Stimulated activated effector memory CD8-positive, alpha-beta T cell treated with anti-CD3 and anti-CD28 coated beads, Interleukin-12 subunit alpha, Interleukin-12 subunit beta, amount 100 ng/mL, for 72 hours (primary cell): ENCODE data around the gene PGM2L1.

Experiments
- ATAC-seq: fragments of 150-1000 bp; cut with Tn5 transposase; 2 replicates; pipeline ENCODE4 v1.10.0; 2021
- DNase-seq, 2 donors: peaks; one replicate each; pipeline ENCODE4 v3.0.0; 2021 to 2022; ENCODE audit warnings: low spot score in 2 of 2
- H3K27ac Mint-ChIP-seq: one replicate; pipeline ENCODE4 v1.8.0; 2022; ENCODE audit warnings: mild to moderate bottlenecking, mixed read lengths
- H3K36me3 Mint-ChIP-seq: one replicate; pipeline ENCODE4 v1.8.0; 2022; ENCODE audit warnings: mild to moderate bottlenecking, mixed read lengths
- H3K4me1 Mint-ChIP-seq: one replicate; pipeline ENCODE4 v1.8.0; 2022; ENCODE audit warnings: mixed read lengths
- H3K4me3 Mint-ChIP-seq: one replicate; pipeline ENCODE4 v1.8.0; 2022; ENCODE audit warnings: mild to moderate bottlenecking, mixed read lengths
- H3K9me3 Mint-ChIP-seq: one replicate; pipeline ENCODE4 v1.8.0; 2022; ENCODE audit warnings: mixed read lengths

PGM2L1 gene

GRCh38 chr11:74330075-74330858, 68.0 kb downstream of the PGM2L1 start:
- no peak overlapping the region for H3K27ac Mint-ChIP-seq
- H3K9me3 Mint-ChIP-seq: no peaks in the 10 kb centered on the region
- ATAC-seq (peak; percentile 58), DNase-seq (no peak)
- H3K36me3 Mint-ChIP-seq: no peaks in the 10 kb centered on the region
- H3K4me3 Mint-ChIP-seq: no peak overlapping the region
- no peaks in the 10 kb centered on the region for H3K4me1 Mint-ChIP-seq

- H3K4me1 Mint-ChIP-seq: no peaks in the 10 kb centered on the region
- no peak for ATAC-seq
- no peak for DNase-seq
- no peaks in the 10 kb centered on the region for H3K36me3 Mint-ChIP-seq
- H3K4me3 Mint-ChIP-seq: no peak overlapping the region
- H3K27ac Mint-ChIP-seq: no peak overlapping the region
- H3K9me3 Mint-ChIP-seq: no peaks in the 10 kb centered on the region
Observed at GRCh38 chr11:74327076-74327475, 71.2 kb downstream of the PGM2L1 start.

- DNase-seq: no peak
- ATAC-seq: no peak
- Mint-ChIP-seq H3K9me3 (no peaks in the 10 kb centered on the region), H3K36me3 (no peaks in the 10 kb centered on the region), H3K4me1 (no peaks in the 10 kb centered on the region), H3K27ac (no peak overlapping the region), H3K4me3 (no peak overlapping the region)
Observed at GRCh38 chr11:74326665-74327064, 71.6 kb downstream of the PGM2L1 start.

DNA sequence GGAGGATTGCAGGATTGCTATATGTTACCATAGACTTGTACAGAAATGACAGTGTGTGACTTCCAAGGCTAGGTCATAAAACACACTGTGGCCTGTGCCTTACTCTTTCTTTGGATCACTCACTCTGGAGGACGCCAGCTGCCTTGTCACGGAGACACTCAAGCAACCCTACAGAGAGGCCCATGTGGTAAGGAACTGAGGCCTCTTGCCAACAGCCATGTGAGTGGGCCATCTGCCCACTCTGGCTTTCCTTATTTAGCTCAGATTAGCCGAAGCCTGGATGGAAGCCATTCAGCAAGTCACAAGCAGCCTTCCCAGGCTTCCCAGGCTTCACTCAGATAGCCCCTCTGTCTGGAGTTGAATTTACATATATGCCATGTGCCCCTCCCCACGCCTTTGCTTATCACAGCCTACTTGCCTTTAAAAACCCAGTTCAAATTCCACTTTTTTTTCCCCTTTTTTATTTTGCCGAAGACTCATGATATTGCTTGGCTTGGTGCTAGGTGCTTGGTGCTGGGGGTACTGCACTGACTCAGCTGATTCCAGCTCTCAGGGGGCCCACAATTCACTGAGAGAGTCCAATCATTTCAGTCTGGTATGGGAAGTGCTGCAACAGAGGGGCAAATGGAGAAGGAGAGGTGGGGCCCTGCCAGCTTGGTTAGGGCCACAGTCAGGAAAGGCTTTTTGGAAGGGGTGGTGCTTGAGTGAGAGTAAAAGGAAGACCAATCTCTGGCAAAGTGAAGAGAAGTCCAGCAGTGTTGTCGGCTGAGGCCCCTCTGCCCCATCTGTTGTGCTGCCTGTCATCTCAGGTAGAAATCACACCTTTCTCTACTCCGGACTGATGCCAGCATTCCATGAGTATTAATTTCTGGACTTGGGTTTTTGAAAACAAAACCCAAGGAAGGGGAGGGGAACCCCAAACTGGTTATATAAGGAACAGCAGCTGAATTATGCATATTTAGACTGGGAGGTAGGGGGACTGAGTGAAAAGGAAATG, 72.3 kb downstream of the PGM2L1 start:
- peak in 1 of 2 donors; percentile 23 for DNase-seq
- H3K9me3 Mint-ChIP-seq: no peaks in the 10 kb centered on the region
- H3K4me3 Mint-ChIP-seq: no peak overlapping the region
- no peak for ATAC-seq
- no peaks in the 10 kb centered on the region for H3K4me1 Mint-ChIP-seq
- H3K36me3 Mint-ChIP-seq: no peaks in the 10 kb centered on the region
- no peak overlapping the region for H3K27ac Mint-ChIP-seq

- H3K27ac Mint-ChIP-seq: no peak overlapping the region
- DNase-seq: no peak
Observed at GRCh38 chr11:74322667-74323066, 75.6 kb downstream of the PGM2L1 start.

GRCh38 chr11:74321487-74322188, 76.6 kb downstream of the PGM2L1 start:
- H3K4me1 Mint-ChIP-seq: no peaks in the 10 kb centered on the region
- no peak for ATAC-seq
- no peak overlapping the region for H3K4me3 Mint-ChIP-seq
- no peak overlapping the region for H3K27ac Mint-ChIP-seq
- H3K9me3 Mint-ChIP-seq: peaks cover 11% of the 10 kb centered on the region
- no peak for DNase-seq
- no peaks in the 10 kb centered on the region for H3K36me3 Mint-ChIP-seq

More at GRCh38 chr11:74322667-74323066, 75.6 kb downstream of the PGM2L1 start:
- H3K36me3 Mint-ChIP-seq: no peaks in the 10 kb centered on the region
- ATAC-seq: no peak
- no peak overlapping the region for H3K4me3 Mint-ChIP-seq
- H3K4me1 Mint-ChIP-seq: no peaks in the 10 kb centered on the region
- peaks cover 5% of the 10 kb centered on the region for H3K9me3 Mint-ChIP-seq

GRCh38 chr11:74320538-74320937, 77.7 kb downstream of the PGM2L1 start:
- no peaks in the 10 kb centered on the region for H3K36me3 Mint-ChIP-seq
- H3K4me3 Mint-ChIP-seq: no peak overlapping the region
- DNase-seq (no peak), ATAC-seq (no peak)
- H3K9me3 Mint-ChIP-seq: peaks cover 11% of the 10 kb centered on the region
- H3K4me1 Mint-ChIP-seq: no peaks in the 10 kb centered on the region
- H3K27ac Mint-ChIP-seq: no peak overlapping the region

DNA sequence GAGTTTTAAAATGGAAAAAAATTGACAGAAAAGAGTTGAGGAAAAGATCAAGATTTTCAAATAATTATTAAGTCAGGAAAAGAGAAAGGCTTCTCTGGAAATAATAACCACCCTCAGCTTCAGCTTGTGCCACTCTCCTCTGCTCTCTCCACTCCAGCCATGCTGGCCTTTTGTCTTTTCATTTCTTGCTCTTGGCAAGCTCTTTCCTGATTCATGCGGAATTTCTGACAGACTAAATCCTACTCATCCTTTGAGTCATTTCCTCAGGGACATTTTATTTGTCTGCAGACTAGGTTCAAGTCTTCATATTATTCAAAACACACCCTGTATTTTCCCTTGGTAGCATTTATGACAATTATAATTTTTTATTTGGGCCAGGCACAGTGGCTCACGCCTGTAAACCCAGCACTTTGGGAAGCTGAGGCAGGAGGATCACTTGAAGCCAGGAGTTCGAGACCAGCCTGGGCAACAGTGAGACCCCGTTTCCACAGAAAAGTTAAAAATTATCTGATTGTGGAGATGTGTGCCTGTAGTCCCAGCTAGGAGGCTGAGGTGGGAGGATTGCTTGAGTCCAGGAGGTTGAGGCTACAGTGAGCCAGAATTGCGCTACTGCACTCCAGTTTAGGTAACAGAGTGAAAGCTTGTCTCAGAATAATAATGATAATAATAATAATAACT, 79.0 kb downstream of the PGM2L1 start:
- no peak for ATAC-seq
- Mint-ChIP-seq H3K36me3 (no peaks in the 10 kb centered on the region), H3K4me1 (no peaks in the 10 kb centered on the region), H3K27ac (no peak overlapping the region), H3K4me3 (no peak overlapping the region), H3K9me3 (peaks cover 11% of the 10 kb centered on the region)
- no peak for DNase-seq

- Mint-ChIP-seq H3K4me1 (no peaks in the 10 kb centered on the region), H3K36me3 (no peaks in the 10 kb centered on the region), H3K4me3 (no peak overlapping the region), H3K9me3 (peaks cover 14% of the 10 kb centered on the region), H3K27ac (no peak overlapping the region)
- no peak for DNase-seq
- no peak for ATAC-seq
Observed at GRCh38 chr11:74318241-74318932, 79.8 kb downstream of the PGM2L1 start.

DNA sequence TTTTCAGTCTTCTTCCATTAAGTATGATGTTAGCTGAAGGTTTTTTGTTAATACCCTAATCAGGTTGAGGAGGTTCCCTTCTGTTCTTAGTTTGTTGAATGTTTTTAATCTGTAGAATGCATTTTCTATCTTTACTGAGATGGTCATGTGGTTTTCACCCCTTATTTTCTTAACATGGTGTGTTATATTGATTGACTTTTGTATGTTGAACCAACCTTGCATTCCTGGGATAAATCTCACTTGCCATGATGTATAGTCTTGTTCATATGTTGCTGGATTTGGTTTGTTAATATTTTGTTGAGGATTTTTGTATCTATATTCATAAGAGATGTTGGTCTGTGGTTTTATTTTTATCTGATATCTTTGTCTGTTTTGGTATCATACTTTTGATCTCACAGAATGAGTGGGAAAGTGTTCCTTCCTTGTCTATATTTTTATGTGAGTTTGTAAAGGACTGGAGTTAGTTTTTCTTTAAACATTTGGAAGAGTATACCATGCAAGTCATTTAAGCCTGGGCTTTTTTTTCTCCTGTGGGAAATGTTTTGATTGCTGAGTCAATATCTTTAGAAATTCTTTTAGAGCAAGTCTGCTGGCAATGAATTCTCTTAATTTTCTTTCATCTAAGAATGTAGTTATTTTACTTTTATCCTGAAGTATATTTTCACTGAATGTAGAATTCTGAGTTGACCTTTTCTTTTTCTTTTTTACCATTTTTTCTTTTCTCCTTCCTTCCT, 81.3 kb downstream of the PGM2L1 start:
- DNase-seq (no peak), ATAC-seq (no peak)
- Mint-ChIP-seq H3K27ac (no peak overlapping the region), H3K36me3 (no peaks in the 10 kb centered on the region), H3K9me3 (peaks cover 14% of the 10 kb centered on the region), H3K4me3 (no peak overlapping the region), H3K4me1 (peaks cover under 1% of the 10 kb centered on the region)

- Mint-ChIP-seq H3K27ac (no peak overlapping the region), H3K36me3 (no peaks in the 10 kb centered on the region), H3K4me3 (no peak overlapping the region), H3K4me1 (peaks cover 6% of the 10 kb centered on the region), H3K9me3 (peaks cover 7% of the 10 kb centered on the region)
- DNase-seq: no peak
- ATAC-seq: no peak
Observed at GRCh38 chr11:74312326-74312725, 85.9 kb downstream of the PGM2L1 start.

GRCh38 chr11:74311352-74311926, 86.8 kb downstream of the PGM2L1 start, which contains the start of gene P4HA3:
Gene P4HA3 (minus strand): TSS chr11:74311640. CDS start chr11:74311611, 29 bp downstream.
- H3K36me3 Mint-ChIP-seq: no peaks in the 10 kb centered on the region
- peaks cover 6% of the 10 kb centered on the region for H3K4me1 Mint-ChIP-seq
- H3K4me3 Mint-ChIP-seq: peak within 1 kb of the TSS; percentile 57
- H3K9me3 Mint-ChIP-seq: peaks cover 3% of the 10 kb centered on the region
- ATAC-seq (peak; percentile 87), DNase-seq (peak; percentile 20 to 66)
- H3K27ac Mint-ChIP-seq: no peak within 1 kb of the TSS

DNA sequence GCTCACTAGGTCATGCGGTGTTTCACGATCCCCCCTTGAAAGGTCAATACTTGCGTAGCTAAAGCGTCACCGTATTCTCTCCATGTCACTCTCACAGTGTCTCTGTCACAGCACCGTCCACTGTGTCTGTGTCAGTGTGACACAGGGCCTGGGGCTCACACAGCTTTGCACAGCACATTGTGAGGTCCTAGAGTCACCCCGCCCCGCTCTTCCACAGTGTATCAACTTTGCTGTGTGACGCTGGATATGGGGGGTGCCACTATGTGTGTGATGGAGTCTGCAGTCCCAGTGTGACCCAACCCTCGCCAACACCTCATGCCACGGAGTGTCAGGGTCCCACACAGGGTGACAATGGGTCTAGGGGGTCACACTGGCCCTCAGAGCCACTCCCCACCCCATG, 87.4 kb downstream of the PGM2L1 start:
- ATAC-seq (peak; percentile 19), DNase-seq (no peak)
- no peak overlapping the region for H3K27ac Mint-ChIP-seq
- H3K36me3 Mint-ChIP-seq: no peaks in the 10 kb centered on the region
- H3K9me3 Mint-ChIP-seq: peaks cover 3% of the 10 kb centered on the region
- peaks cover 6% of the 10 kb centered on the region for H3K4me1 Mint-ChIP-seq
- H3K4me3 Mint-ChIP-seq: peak overlapping the region; percentile 57
